ENCODE data around the gene TMEM18.

DNA sequence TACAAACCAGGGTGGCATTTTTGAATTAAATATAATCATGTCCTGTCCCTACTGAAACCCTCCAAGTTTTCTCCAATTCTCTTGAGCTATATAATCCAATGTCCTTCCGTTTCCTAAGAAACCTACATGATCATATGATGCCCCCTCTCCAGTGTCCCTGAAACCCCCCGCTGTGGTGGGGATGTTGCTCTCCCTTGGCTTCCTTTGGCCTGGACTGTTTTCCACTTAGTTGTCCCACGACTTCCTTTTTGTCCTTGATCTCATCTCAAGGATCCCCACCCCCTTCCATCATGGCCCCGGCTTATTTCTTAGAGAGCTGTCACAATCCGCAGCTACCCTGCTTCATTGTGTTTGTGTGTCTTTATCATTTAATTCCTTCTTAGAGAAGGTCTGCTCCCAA lies 43.8 kb downstream of the TMEM18 start:
- TF ChIP-seq, protein P1, sequence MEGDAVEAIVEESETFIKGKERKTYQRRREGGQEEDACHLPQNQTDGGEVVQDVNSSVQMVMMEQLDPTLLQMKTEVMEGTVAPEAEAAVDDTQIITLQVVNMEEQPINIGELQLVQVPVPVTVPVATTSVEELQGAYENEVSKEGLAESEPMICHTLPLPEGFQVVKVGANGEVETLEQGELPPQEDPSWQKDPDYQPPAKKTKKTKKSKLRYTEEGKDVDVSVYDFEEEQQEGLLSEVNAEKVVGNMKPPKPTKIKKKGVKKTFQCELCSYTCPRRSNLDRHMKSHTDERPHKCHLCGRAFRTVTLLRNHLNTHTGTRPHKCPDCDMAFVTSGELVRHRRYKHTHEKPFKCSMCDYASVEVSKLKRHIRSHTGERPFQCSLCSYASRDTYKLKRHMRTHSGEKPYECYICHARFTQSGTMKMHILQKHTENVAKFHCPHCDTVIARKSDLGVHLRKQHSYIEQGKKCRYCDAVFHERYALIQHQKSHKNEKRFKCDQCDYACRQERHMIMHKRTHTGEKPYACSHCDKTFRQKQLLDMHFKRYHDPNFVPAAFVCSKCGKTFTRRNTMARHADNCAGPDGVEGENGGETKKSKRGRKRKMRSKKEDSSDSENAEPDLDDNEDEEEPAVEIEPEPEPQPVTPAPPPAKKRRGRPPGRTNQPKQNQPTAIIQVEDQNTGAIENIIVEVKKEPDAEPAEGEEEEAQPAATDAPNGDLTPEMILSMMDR (IDR thresholded peaks at IDR 0.05; ENCODE audit: poor library complexity), result no peak
- TF ChIP-seq EZH2 (IDR thresholded peaks at IDR 0.05; ENCODE audit: borderline replicate concordance), result no peak

Measured in hepatocyte (in vitro differentiated cells).